NCI-H510A treated with DMSO at 0.1 percent for 48 hours (cell line): ENCODE data around the gene NHEJ1.
A peak's percentile ranks its signal among the peaks of the same experiment; 100 is the strongest.

Experiments
- DNase-seq: peaks from one replicate; lab custom pipeline; 2025; lab: John Stamatoyannopoulos, UW

Gene NHEJ1

DNA sequence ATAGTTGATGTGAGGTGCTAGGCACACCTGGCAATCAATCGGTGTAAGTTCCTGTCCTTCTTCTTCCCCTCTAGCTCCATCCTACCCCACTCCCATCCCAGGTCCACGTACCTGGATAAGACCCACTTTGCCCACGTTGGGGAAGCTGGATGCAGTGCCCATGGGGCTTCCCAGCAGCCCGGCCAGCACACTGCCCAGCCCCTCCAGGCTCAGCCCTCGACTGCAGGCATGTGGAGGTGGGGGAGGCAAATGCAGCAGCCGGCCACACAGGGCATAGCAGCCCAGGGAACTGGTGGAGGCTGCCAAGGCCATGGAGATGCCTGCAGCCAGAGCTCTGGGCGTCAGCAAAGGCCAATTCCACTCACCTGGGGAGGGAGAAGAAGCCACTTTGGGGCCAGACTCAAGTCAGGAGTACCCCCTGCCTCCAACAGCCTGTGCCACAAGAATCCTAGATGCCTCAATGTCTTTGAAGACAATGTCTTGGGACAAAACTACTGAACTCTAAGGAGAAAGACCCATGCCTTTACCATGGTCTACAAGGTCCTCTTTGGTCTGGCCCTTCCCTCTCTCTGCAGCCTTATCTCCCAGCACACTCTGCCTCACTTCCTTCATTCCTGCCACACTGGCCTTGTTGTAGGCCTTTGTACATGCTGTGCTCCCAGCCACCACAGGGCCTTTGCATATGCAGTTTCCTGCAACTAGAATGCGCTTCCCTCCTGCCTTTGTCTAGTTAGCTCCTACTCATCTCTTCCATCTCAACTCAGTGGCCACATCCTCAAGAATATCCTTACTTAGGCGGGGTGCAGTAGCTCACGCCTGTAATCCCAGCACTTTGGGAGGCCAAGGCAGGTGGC lies 4.7 kb upstream of the NHEJ1 start:
- no peak for DNase-seq

DNA sequence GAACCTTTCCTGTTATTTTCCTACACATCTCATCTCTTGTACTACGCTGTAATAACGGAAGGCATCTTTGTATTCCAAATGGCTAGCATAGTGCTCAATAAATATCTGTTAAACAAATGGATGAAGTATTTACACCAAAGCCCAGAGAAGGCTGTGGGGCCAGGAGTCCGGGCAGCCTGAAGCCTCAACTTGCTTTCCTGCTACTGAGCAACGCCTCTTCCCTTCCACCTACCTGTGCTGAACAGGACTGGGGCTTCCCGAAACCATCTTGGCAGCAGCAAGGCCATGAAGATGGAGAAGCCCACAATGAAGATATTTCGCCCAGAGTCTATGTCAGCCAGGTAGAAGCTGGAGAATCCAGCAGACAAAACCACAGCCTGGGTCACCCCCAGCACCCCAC lies 2.5 kb upstream of the NHEJ1 start:
- no peak for DNase-seq

DNA sequence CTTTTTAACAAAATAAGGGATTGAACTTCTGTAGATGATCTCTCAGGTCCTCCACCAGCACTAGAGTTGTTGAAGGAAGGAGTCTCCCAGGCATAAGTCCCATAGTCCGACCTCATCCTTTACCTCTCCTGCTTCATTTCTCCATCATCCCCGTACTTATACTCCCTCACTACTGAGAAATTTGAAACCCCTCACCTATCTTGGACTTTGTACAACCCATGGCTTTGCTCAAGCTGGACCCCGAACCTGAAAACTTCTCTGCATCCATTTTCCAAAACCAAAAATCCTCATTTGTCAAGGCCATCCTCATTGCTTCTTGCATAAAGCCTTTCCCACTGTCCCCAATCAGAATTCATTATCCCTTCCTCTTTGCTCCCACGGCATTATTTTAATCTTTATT lies 482 bp upstream of the NHEJ1 start:
- no peak for DNase-seq

DNA sequence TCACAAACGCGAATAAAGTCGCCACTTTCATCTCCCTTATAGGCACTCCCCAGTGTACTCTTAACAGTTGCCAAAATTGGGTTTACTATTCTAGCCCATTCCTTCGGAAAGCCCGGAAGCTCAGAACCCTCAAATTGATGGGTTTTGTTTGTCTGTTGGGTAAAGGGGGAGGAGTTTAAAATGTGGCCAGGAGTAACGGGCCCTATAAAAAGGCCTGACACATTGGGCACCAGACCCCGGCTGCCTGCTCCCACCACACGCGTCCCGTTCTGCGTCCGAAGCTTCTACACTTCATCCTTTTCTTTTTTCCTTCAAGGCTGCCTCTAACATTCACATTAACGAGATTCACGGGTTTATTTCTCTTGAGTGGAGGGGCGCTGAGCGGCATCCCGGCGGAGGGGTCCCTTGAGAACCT lies 837 bp downstream of the NHEJ1 start:
- DNase-seq = no peak

DNA sequence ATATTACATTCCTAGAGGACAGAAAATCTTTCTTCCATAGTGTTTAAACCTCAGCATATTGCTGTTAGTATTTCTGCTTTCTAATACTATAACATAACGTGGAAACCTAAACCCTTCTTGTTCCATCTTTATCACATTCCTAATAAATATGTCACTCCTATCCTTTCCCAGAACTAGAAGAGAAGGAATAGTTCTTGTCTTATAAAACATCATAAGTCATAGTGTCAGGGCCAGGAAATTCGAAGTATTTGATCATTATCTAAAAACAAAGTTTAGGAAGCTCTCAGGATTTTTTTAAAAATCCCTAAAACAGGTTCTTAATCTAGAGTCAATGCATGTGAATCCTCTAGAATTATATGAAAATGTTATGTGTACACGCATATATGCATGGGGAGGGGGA lies 2.0 kb downstream of the NHEJ1 start:
- no peak for DNase-seq

DNA sequence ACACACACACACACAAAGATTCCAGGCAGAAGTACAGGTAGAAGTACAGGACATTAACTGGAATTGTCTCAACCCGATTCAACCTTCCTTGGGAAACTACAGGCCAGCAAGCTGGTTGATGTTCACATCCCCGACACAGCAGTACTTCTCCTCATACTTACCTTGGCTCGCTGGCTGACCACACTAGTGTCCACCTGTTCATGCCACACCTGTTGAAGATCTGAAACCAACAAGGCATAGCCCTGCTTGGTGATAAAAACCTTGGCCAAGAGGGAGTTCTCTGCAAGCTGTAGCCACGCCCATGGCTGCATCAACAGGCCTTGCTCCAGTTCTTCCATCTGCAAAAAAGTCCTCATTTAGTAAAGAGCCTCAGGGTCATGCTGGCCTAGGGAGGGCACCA lies 2.6 kb downstream of the NHEJ1 start:
- no peak for DNase-seq

DNA sequence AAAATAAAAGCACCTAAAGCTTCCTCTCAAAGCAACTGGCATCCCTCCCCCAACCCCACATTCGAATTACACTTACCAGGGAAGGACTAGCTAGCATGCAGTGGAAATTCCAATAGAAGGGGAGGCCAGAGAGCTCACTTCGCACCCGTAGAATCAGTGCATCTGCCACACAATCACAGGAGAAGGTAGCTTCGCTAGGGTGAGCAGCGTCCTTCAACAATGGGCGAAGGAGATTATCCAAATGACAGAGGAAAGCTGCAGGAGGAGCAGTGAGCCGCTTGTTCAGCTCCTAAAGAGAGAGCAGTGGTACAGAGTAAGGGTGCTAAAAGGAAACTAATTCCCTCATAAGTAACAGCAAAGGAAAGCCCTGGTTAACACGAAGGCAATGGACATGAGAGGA lies 3.2 kb downstream of the NHEJ1 start:
- DNase-seq = no peak

DNA sequence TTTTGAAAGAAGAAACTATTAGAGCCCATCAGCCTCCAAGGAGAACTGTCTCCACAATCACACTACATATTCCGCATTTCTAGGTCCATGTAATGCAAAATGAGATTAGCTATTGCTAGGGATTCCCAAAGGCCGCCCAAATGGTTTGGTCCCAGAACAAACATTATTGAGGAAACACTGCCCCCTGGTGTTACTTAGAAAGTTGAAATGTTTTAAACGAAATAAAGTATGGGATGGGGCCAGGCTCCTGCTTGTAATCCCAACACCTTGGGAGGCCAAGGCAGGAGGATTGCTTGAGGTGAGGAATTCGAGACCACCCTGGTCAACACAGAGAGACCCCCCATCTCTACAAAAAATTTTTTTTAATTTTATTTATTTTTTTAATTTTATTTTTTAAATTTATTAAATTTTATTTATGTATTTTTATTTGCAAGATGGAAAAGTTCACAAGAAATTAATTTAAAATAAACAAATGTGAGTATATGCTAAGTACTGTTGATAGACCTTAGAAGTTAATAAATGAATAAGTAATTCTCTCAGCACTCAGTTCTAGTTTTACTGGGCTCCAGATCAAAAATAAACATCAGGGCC lies 5.5 kb downstream of the NHEJ1 start:
- DNase-seq = peak; percentile 83

DNA sequence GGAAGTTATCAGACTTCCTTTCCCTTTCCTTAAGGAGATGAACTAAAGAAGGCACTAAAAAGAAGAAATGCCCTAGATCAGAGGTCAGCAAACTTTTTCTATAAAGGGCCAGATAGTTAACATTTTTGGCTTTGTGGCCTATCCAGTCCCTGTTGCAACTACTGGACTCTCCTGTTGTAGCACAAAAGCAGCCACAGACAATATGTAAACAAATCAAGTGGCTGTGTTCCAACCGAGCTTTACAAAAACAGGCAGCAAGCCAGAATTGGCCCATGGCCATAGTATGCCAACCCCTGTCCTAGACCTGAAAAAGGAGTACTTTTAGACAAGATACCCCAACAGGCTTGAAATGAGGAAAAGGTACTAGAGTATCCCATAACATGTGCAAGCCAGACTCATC lies 10.9 kb downstream of the NHEJ1 start:
- peak; percentile 24 for DNase-seq

DNA sequence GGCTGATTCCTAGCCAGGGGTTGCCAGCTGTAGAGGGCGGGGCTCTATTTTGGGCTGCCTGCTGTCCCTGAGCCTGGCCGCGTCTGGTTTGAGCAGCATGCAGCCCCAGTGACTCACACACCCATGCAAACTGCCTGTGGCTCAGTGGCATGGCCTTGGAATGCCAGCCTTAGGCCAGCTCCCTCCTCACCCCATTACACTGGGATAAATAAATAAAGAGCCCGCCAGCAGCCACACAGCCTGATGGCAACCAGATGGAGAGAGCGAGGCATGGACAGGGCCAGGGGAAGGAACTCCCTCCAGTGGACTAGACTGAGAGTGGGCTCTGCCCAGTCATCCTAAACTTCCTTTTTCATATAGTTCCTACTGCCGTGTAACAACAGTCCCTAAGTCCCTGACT lies 18.3 kb downstream of the NHEJ1 start:
- no peak for DNase-seq

DNA sequence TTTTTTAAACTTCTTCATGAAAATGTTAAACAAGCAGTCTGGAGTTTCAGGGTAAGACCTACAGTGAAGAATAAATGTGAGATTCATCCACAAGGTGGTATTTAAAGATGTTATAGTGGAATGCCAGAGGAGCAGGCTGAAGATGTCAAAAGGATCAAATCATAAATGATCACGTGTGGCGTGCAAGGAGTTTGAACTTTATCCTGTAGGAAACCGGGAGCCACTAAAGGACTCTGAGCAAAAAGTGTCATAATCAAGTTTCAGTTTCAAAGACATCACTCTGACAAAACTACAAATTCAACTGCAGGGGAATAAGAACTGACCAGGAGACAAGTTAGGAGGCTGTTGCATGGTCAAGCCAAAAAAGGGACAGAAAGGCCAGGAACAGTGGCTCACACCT lies 19.9 kb downstream of the NHEJ1 start:
- DNase-seq = no peak

DNA sequence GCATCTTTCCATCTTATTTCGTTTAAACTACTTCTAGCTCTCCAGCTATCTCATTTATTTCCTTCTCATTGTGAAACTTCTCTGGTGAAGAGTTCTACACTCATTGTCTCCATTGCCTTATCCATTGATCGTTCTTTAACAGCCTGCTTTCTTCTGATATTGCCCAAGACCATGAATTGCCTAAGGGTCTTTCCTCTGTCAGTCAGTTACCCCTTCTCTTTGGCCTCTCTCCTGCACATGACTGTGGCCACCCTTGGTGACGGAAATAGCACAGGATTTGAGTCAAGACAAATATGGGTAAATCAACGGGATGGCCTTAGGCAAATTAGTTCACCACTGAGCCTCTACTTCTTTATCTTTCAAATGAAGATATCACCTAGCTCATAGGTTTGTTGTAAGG lies 26.6 kb downstream of the NHEJ1 start:
- no peak for DNase-seq

DNA sequence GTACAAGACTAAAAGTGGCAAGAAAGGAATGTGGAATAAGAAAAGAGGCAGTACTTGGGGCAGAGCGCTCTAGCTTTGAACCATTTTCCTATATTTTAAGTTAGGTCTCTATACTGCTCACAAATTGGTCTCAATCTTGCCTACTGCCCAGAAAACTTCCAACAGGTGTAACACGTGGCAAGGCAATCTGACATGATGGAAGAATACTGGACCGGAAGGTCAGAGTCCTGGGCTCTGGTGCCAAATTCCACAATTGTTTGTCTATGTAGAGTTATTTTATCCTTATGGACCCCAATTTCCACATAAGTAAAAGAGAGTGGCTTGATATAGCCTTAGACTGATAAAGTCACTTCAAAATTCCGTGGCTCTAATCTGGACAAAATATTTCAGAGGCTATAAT lies 28.9 kb downstream of the NHEJ1 start:
- DNase-seq = no peak

DNA sequence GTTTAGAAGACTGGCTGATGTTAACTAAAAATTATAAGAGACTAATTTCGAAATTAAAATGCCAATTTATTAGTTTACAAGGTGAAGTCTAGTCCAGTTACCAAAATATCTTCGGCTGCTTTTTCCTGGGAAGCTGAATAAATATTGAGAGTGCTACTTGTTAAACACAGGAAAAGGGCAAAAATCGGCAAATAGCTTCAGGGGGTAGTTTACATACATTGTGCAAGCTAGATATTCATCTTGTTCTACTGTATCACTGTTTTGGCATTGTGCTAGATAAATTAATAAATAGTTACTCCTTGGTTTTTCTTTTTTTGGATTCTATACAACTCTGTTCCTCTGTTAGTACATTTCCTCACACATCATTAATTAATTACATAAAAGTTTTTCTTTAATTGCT lies 29.3 kb downstream of the NHEJ1 start:
- no peak for DNase-seq

DNA sequence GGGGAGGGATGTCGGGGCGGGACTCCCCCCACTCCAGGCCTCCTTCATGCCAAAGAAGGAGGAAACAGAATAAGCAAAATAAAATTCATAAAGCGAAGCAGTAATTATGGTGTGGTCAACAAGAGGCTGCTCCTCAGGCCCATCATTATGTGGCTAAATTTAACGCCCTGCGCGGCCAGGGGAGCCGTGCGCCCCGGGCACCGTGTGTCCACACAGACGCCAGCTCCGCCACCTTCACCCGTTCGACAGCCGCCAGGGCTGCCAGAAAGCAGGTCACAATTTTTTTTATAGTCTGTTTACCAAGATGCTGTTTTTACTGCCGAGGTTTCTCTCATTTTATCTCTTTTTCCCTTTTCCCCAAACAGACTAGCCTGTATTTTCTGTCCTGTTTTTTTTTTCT lies 31.0 kb downstream of the NHEJ1 start:
- no peak for DNase-seq

DNA sequence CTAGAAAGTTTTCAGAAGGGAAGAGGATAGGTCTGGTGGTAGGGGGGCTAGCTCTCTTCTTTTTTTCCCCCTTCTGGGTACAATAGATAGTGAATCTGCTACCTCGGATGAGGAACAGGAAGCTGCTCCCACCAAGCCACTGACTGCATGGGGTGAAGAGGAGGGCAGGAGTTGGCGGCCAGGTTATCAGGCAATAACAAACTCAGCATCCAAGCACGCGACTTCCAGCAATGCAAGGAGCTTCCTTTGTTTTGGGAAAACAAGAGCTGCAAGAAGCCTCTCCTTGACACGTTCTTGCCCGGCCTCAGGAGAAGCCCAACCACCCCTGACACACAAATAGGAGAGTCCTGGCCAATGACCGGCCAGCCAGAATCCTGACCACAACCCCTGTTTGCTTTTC lies 32.2 kb downstream of the NHEJ1 start:
- DNase-seq = no peak

DNA sequence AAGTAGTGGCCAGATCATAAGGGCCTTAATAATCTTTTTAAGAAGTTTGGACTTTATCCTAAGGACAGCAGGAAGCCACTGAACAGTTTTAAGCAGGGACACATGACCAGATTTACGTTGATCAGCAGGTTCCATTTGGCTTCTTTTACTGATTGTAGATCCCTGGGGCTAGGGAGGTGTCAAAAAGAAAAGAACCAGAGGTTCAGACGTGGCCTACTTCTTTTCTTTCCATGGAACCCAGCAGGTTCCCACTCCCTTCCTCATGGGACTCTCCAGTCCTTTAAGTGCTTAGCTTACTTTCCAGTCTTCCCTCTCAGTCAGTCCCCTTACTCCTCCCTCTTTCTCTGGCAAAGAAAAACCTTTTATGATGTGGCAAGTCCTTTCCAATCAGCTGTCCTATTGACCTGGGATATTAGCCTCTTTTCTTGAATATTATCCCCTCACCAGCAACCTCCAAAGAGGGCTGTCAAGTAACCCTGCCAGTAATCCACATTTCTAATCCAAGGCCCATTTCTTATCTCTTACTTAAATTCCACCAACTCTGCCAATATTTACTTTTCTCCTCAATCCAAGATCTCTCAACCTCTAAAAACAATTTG lies 33.5 kb downstream of the NHEJ1 start:
- no peak for DNase-seq

DNA sequence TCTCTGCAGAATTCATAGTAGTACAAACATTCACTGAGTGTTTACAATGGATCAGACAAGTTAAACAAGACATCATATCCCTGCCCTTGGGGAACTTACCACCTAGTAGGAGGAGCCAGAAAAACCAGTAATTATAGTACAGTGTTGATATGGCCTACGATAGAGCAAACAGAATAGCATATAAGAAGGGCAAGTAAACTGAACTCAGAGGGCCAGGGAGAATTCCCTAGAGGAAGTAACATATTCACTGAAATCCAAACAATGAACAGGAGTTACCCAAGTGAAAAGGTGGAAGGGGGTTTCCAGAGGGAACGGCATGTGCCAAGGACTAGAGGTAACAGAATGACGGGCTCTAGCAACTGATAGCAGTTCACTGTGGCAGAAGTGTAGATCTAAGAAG lies 34.1 kb downstream of the NHEJ1 start:
- peak; percentile 24 for DNase-seq

DNA sequence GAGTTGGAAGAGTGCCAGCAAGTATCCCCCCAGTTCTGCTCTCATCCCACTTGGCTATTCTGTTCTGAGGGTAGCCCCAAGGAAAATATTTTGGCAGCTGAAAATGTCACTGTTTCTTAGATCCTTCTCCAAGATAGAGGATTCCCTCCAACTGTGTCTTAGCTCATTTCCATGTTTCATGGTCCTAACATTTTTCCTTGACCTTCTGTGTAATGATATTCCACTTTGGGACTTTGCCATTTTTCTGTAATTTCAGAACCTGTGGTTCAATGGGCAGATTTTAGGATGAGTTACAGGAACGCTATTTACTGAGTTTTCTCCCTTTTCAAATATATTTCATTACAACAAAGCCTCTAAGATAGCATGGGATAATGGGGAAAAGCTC lies 34.7 kb downstream of the NHEJ1 start:
- no peak for DNase-seq

DNA sequence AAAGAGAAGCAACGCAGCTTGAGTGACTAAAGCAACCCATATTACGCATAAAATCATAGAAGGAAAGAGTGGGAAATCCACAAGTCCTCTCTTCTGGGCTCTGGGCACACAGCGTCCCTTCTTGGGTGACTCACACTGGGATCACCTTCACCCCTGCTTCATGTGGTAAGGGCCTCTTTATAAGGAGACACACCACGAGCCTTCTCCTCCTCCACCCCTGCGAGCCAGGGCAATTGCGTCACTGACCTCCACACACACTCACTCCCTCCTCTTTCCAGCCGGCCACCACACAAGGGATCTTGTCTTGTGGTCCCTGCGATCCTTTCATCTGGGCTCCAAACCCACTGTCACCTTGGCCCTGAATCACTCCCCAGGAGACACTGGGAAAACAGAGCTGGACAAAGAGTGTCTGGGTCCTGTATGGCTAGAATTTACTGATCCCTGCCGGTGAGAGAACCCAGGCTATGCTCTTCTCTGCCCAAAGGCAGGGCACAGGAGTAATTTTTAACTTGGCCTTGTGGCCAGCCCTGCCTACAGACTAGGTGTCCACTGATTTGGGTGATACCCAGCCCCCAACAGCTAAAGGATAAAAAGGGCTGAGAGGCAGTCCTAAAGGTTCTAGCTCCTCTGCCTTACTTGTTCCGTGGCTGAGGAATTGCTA lies 35.3 kb downstream of the NHEJ1 start:
- no peak for DNase-seq

DNA sequence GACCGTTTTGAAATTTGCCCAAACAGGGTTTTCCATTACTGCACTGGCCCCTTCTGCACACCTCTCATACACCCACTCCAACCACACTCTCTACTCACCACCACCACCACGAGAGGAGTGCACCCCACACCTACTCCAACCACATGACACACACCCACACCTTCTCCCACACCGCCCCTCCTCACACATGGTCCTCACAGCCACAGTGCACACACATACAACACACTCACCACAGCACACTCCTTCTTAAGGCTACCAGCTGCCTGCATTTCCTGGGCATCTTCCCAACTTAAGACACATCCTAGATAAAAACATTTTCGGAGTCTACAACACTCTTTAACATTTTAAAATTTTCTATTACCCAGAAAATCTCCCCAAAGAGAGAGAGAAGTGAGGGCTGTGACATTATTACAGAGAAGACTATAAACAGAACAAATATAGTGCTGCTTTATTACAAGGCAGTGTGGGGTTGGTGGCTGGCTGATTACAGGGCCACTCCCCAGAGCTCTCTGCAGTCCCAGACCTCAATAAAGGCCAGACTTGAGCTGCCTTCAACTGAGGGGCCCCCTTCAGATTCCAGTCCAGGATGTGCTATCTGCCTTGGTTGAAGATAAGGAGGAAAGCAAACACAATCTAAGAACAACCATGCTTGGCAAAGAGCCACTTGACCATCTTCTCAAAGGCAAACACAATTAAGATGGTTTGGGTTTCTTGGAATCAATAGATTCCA lies 36.1 kb downstream of the NHEJ1 start:
- no peak for DNase-seq

DNA sequence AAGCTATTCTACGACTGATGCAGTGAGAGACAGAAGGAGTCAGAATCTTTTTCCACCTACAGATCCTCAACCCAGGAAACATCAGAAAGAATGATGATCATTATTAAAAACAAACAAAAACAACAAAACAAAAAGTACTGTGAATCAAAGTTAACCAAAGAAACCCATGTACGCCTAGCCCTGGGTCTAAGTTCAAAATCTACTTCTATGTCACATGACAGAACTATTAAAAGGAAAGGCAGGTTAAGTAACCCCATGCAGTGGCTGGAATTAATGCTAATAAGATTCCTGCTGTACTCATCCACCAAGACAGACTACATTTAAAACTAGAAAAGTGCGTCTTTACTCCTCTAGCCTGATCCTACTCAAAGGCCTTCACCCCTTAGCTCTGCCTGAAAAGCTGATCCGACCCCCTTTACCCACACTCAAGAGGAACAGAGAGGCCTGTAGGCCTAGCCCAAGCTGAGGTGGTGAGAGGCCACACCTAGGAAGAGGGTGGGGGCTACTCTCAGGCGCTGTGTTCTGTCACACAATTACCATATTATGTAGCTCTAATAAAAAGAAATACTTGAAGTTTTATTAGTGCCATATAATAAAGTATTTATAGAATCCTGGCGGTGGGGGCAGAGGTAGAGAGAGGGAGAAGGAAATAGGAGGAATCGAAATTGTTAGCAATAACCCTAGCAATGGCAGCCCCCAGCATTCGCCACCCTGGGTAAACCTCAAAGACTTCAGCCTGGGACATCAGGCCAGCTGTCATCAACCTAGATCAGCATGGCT lies 37.1 kb downstream of the NHEJ1 start:
- DNase-seq = no peak
